ENCODE results near the gene ZNF274.

Gene ZNF274

GRCh38 chr19:58212336-58213074, 29.6 kb downstream of the ZNF274 start:
- DNase-seq (ENCODE audit: insufficient read length, low spot score) (no peak), FAIRE-seq (no peak)
- no peak for TF ChIP-seq CTCF (IDR thresholded peaks at IDR 0.05; ENCODE audit: insufficient read depth, missing control alignments)

GRCh38 chr19:58213075-58213369, 30.2 kb downstream of the ZNF274 start:
- DNase-seq (ENCODE audit: insufficient read length, low spot score) = no peak
- FAIRE-seq = no peak
- TF ChIP-seq CTCF (IDR thresholded peaks at IDR 0.05; ENCODE audit: insufficient read depth, missing control alignments) = no peak

GRCh38 chr19:58217069-58217481, 34.2 kb downstream of the ZNF274 start:
- no peak for TF ChIP-seq CTCF (IDR thresholded peaks at IDR 0.05; ENCODE audit: insufficient read depth, missing control alignments)
- no peak for DNase-seq (ENCODE audit: insufficient read length, low spot score)
- FAIRE-seq = no peak

GRCh38 chr19:58217607-58218391, 34.9 kb downstream of the ZNF274 start:
- DNase-seq (ENCODE audit: insufficient read length, low spot score) (no peak), FAIRE-seq (no peak)
- no peak for TF ChIP-seq CTCF (IDR thresholded peaks at IDR 0.05; ENCODE audit: insufficient read depth, missing control alignments)

- DNase-seq (ENCODE audit: insufficient read length, low spot score) = no peak
- FAIRE-seq = no peak
- TF ChIP-seq CTCF (IDR thresholded peaks at IDR 0.05; ENCODE audit: insufficient read depth, missing control alignments) = peak; percentile 41
Measured at GRCh38 chr19:58218899-58219298, 36.0 kb downstream of the ZNF274 start.

GRCh38 chr19:58227964-58228584, 45.2 kb downstream of the ZNF274 start:
- DNase-seq (ENCODE audit: insufficient read length, low spot score) = no peak
- no peak for FAIRE-seq
- TF ChIP-seq CTCF (IDR thresholded peaks at IDR 0.05; ENCODE audit: insufficient read depth, missing control alignments) = no peak

Data from D721Med (cell line).